Cerebellar nuclear complex (tissue), 1 donor: ENCODE results near the gene FGF7.
"Not testable (repeated sequence)": the region's sequence is repeated elsewhere in the genome, so short reads cannot be mapped to it uniquely, and the experiment has no call there.

Source experiments
- DNase-seq, 2 experiments: peaks; one replicate each; lab custom pipeline; 2025; lab: John Stamatoyannopoulos, UW

FGF7 gene, protein sequence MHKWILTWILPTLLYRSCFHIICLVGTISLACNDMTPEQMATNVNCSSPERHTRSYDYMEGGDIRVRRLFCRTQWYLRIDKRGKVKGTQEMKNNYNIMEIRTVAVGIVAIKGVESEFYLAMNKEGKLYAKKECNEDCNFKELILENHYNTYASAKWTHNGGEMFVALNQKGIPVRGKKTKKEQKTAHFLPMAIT

DNA sequence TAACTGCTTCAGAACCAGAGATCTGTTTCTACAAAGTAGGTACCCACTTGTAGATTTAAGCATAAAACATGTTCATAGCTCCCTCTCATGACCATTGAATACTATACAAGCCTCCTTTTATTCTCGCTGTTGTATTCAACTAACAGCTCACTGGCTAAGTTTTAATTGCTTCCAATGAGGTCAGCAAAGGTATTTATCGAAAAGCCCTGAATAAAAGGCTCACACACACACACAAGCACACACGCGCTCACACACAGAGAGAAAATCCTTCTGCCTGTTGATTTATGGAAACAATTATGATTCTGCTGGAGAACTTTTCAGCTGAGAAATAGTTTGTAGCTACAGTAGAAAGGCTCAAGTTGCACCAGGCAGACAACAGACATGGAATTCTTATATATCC is at the start of gene FGF7:
TSS of gene FGF7 (plus strand) at position 222 of the 400 bp plus-strand sequence. CDS start 1,056 bp downstream, outside the sequence.
- no peak for DNase-seq

DNA sequence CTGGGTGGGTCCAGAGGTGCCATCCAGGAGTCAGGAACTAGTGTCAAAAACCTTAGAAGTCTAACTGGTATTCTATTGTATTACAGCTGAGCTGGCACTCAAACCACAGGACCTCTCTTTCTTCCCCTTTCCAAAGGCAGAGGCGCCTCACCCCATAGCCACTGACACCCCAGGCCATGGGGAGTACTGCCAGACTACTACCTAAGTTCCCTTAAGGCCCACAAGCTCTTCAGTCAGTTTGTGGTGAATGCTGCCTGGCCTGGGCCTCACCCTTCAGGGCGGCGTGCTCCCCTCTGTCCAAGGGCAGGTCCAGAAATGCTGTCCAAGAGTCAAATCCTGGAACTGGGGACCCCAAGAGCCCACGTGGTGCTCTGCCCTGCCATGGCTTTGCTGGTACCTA is 43.0 kb upstream of the FGF7 start:
- no peak for DNase-seq

DNA sequence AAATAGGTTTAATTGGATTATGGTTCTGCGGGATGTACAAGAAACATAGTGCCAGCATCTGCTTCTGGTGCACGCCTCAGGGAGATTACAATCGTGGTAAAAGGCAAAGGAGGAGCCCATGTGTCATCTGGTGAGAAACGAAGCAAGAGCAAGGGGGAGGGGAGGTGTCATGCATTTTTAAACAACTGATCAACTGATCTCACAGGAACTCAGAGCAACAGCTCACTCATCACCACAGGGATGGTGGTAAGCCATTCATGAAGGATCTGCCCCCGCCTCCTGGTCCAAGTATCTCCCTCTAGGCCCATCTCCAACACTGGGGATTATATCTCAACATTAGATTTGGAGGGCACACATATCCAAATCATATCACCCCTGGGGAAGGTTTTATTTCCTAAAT is 42.1 kb upstream of the FGF7 start:
- no peak for DNase-seq

DNA sequence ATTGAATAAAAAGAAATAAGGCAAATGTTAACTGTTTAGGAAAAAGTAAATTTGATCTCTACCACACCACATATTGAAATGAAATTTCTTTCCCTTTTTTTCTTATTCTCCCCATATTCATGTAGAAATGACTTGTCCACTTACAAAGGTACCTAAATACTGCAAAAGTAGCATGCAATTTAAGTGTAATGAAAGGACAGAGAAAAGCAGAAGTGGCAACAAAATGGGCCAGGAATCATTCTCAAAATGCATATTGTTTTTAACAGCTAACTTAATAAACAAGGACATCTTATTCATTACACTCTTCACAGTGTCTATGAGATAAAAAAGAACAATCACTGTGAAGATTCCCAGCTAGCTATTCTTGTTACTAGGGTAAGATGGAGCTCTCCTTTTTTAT is 40.6 kb upstream of the FGF7 start:
- DNase-seq, result no peak

DNA sequence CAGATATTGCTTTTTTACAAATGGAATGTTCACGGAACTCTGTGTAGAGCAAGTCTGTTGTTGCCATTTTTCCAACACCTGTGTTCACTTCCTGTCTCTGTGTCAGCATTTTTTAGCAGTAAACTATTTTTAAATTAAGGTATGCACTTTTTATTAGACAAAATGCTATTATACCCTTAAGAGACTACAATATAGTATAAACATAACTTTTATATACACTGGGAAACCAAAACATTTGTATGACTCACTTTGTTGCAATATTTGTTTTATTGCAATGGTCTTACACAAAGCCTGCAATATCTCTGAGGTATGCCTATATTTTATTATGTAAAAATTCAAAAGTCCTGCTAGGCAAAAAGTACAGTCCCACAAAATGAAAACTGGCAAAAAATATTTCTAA is 39.8 kb upstream of the FGF7 start:
- DNase-seq, result no peak

GRCh38 chr15:49387471-49387870 is 35.6 kb upstream of the FGF7 start:
- DNase-seq, result no peak

DNA sequence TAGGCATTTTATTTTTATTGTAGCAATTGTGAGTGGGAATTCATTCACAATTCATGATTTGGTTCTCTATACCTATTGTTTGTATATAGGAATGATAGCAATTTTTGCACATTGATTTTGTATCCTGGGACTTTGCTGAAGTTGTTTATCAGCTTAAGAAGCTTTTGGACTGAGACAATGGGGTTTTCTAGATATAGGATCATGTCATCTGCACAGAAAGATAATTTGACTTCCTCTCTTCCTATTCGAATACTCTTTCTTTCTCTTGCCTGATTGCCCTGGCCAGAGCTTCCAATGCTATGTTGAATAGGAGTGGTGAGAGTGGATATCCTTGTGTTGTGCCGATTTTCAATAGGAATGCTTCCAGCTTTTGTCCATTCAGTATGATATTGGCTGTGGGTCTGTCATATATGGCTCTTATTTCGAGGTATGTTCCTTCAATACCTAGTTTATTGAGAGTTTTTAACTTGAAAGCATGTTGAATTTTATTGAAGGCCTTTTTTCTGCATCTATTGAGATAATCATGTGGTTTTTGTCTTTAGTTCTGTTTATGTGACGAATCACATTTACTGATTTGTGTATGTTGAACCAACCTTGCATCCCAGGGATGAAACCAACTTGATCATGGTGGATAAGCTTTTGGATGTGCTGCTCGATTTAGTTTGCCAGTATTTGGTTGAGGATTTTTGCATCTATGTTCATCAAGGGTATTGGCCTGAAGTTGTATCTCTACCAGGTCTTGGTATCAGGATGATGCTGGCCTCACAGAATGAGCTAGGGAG is 20.3 kb upstream of the FGF7 start:
- DNase-seq, result not testable (repeated sequence)

DNA sequence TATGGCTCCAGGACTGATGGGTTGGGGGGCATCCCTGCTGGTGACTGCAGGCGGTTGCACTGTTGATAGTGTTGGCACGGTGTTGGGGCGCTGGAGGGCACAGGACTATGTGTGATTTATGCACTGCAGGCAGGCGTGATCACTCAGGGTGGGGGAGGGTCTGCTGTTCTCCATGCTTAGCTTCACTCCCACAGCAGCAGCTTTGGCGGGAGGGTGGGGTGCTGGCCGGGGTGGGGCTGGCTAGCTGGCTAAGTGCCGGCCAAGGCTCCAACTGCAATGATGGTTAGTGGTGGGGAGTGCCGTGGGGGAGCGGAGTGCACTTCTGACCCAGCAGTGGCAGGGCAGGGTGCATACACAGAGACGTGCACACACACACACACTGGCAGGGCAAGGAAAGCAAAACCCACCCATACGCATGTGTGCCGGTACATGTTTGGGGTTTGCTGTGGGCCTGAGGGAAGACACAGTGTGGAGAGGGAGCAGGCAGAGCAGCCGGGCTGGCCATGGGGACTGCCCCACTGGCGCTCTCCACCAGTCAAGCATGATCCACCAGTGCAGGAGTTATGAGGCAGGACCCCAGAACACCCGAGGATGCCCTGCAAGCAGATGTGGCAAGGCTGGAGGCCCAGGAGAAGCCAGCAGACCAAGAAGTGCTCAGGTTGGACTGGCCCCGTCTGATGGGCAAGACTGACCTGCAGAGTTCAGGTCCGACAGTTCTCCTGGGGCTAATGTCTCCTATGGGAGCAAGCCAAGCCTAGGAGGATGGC is 16.5 kb upstream of the FGF7 start:
- DNase-seq, result no peak

DNA sequence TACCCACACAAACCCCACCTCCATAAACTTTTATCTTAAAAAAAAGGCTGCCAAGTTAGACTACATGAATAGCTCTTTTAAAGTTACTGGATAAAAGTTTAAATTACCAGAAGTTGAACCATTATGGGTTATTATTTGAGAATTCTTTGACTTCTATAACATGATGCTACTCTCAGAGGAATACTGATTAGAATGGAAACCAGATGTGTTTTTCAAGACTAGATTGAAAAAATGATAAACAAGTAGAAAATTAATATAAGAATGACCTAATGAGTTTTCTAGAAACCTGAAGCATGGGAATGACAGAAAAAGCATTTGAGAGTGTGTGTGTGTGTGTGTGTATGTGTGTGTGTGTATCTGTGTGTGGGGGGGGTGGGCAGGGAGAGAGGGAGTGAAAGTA is 12.4 kb upstream of the FGF7 start:
- no peak for DNase-seq

- DNase-seq, result no peak
Measured at GRCh38 chr15:49412797-49413196, 10.2 kb upstream of the FGF7 start.

- no peak for DNase-seq
Measured at GRCh38 chr15:49415149-49415548, 7.9 kb upstream of the FGF7 start.

DNA sequence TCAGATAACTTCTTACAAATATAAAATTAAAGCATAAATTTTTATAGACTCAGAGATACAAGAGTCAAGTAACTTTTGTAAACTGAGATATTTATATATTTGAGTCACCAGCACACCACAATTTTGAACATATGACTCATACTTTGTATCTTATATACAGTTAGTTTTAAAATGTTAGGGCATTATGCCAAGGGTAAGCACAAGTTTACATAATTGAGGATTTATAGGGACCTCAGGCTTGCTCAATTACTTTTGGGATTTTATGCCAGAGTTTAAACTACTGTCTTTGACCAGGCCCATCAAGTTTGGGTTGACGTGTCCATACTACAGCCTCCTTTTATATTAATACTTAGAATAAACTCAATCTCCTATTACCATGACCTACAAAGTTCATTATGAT is 7.4 kb upstream of the FGF7 start:
- DNase-seq, result no peak

DNA sequence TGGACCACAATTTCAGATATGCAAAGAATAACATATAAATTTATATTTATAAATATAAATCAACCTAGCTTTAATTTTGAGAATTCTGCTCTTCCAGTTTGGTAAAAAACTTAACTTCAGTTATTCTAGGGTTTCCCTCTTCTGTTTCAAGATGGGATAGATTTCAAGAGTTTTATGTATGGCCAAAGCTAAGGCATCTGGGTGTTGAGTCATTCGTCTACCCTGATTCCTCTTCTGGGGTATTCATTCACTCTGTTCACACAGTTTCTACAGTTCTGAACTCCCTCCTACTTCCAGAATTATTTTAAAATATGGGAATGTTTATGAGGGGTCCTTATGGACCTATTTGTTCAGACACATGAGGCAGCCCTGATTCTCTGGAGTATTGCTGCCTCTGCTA is 4.2 kb upstream of the FGF7 start:
- DNase-seq, result no peak

DNA sequence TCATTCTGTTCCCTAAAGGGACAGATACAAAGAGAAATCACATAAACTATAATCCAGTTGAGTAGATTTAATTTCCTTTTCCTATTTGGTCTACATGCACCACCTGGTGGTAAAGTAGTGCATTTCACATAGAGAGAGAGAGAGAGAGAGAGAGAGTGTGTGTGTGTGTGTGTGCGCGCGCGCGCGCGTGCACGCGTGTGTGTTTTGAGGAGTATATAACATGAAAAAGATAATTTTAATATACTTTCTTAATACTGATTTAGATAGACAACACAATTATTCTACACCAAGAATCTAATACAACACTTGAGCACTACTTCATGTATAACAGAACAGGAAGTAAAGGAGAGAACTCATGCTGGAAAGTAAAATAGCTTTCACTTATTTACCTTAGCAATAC is 1.1 kb upstream of the FGF7 start:
- no peak for DNase-seq

DNA sequence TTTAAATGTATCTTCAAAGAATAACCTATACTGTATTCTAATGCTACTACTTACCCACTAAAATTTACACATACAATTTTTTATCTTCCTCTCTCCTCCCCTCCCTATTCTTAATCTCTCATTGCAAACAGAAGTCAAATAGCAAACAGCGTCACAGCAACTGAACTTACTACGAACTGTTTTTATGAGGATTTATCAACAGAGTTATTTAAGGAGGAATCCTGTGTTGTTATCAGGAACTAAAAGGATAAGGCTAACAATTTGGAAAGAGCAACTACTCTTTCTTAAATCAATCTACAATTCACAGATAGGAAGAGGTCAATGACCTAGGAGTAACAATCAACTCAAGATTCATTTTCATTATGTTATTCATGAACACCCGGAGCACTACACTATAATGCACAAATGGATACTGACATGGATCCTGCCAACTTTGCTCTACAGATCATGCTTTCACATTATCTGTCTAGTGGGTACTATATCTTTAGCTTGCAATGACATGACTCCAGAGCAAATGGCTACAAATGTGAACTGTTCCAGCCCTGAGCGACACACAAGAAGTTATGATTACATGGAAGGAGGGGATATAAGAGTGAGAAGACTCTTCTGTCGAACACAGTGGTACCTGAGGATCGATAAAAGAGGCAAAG is 984 bp downstream of the FGF7 start:
- no peak for DNase-seq

DNA sequence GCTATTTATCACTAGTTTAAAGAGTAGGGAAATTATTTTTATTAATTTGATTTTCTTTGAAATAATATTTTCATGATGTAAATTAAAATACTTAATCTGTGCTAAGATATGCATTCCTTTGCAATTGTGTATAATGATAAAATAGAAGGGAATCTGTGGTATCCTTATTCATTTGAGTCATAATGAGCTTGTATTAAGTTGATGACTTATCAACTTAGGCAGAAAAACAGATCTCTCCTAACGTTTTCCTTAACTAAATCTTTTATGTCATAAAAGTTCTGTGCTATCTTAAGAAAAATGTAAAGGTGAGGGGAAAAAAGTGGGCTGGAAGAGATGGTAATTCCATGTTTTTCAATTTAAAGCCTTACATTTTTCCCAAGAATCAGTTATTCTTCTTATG is 1.9 kb downstream of the FGF7 start:
- no peak for DNase-seq

- DNase-seq, result no peak
Measured at GRCh38 chr15:49427372-49427771, 4.3 kb downstream of the FGF7 start.

GRCh38 chr15:49428409-49429095 is 5.5 kb downstream of the FGF7 start:
- no peak for DNase-seq

DNA sequence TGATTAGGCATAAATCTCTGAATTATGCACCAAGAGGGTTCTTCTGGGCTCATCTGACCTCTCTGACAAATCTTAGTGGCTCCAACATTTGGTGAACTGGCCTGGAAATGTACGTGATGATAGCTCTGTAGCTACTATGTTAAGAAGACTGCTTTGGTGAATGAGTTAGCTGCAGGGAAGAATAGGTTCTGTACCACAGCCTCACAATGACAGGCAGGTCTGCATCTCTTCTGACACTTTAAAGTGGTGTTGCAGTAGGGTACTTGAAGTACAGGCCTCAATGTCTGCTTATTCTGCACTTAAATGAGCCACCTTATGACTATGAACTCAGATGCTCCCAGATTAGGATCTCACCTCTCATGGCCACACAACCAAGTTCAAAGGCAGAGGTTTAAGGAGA is 7.0 kb downstream of the FGF7 start:
- no peak for DNase-seq

- DNase-seq, result no peak
Measured at GRCh38 chr15:49435174-49435573, 12.1 kb downstream of the FGF7 start.

GRCh38 chr15:49436751-49437150 is 13.7 kb downstream of the FGF7 start:
- no peak for DNase-seq
